ENCODE measurements around the gene CPNE6.
"Not testable (repeated sequence)": the region's sequence is repeated elsewhere in the genome, so short reads cannot be mapped to it uniquely, and the experiment has no call there.

CPNE6 gene

DNA sequence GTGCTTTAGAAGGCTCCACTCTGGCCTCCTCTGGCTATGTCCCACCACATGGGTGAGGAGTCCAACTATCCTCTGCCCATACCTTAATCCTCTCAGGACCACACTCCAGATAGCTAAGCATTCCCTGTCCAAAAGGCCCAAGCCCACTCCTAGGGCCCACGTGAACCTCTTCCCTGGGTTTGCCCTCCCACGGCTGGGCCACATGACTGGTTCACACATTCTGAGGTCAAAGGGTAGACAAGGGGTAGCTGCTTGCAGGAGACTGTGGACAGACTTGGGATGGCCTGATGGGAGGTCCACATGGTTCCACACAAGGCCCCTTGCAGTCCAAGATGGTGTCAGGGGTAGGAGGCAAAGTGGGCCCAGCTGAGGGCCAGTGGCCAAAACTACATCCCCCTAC, 16.7 kb downstream of the CPNE6 start:
- DNase-seq = no peak

DNA sequence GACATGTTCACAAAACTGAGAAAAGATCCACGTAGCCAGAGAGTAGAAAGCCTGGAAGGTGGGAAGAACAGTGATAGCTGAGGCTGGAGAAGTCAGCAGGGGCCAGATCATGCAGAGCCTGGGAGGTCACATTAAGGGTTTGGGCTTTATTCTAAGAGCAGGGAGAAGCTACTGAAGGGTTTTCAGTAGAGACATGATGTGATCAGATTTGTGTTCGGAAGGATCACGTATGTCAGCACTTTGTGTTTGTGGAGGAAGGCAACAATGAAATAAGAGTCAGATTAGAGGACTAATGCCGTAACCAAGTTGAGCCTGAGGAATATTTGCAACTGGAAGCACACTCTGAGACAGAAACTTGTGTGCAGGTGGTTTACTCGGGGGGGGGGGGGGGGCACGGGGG, 18.5 kb downstream of the CPNE6 start:
- no peak for DNase-seq

DNA sequence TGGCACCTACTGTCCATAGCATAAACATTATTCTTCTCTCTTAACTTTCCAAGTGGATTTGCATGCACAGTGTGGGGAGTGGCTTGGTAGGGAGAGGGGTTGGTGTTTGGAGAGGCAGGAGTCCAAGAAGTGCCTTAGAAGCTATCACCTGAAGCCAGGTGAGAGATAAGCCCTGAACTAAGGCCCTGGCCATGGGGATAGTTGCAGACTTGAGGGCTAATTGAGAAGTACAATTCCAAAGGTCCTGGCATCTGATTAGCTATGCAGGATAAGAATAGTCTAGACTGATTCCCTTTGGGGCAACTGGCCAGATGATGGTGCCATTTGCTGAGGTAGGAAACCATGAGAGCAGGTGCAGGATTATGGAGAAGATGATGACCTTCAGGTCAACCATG, 20.7 kb downstream of the CPNE6 start:
- no peak for DNase-seq

DNA sequence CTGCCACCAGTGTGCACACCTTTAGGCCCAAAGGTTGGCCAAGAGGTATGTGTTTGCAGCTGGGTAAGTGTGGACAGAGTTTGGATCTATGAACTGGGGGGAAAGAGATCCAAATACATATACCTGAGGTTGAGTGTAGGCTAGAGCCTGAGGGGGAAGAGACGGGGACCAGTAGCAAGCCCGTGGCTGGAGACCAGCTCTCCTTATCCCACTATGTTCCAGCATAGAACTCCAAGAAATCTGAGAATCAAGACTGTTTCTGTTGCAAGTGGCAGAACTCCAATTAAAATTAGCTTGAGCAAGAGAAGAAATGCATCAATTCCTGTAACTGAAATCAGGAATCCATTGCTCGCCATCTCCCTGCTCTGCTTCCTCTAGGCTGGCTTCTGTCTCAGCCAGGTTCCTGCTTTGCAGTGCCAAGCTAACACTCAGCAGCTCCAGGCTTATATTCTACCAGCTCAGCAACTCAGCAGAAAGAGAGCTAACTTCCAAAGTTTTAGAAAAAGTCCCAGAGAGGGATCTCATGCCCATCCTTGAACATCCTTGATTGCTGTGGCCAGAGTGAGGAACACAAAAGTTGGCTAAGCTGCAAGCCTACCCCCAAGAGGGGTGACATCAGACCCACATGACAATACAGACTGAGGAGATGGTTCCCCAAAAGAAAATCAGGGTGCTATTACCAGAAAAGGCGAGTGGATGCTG, 21.3 kb downstream of the CPNE6 start:
- DNase-seq = no peak

DNA sequence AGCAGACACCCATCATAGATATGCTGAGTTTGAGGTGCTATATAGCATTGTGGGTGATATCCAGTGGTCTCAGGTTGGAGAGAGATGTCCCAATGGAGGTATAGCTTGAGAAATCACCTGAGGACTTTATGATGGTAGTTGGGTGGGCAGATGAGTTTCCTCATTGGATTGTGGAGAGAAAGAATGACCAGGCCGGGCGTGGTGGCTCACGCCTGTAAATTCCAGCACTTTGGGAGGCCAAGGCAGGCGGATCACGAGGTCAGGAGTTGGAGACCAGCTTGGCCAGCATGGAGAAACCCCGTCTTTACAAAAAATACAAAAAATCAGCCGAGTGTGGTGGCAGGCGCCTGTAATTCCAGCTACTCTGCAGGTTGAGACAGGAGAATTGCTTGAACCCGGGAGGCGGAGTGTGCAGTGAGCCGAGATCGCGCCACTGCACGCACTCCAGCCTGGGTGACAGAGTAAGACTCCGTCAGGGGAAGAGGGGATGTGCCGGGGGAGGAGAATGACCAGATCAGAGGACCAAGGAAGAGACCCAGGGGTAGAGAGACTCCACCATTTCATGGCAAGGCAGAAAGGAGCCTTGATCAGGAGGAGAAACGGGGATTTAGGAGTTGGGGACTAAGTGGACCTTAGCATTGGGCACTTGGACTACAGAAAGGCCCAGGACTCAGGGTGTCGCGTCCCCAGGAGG, 22.0 kb downstream of the CPNE6 start:
- DNase-seq = no peak

DNA sequence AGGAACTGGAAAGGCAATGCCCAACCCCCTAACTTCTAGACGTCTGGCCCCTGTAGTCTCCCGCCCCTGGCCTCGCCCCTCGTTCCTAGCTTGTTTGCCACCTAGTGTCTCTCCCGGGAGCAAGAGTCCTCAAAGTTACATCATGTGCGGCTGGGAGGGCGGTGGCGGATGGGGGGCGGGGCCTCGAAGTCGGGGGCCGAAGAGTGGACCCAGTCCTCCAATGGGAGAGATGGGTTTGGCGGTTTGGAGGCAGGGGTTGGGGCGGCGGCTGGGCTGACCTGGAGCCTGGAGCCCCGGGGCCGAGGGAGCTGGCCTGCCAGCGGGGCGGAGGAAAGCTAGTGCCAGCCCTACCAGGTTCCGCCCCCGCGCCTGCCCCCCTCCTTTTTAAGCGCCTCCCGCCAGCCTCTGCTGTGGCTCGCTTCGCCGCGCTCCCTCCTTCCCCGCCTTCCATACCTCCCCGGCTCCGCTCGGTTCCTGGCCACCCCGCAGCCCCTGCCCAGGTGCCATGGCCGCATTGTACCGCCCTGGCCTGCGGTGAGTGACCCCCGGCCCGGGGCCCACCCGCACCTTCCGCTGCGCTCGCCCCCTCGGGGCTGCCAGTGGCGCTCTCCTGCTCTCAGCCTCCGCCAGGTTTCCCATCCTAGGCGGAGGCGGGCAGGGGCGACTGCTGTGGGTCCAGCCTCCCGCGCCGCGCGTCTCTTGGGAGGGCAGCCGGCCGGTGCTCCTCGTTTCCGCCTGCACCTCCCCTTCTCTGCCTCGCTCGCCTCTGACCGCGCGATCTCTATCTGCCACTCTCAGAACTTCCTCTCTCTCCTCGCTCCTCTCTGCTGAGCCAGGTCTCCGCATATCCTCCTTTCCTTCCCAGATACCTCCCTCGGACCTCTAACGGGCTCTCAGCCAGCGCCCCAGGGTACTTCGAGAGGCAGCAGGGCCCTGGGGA, 22.8 kb downstream of the CPNE6 start, which contains the start of gene PCK2:
TSS of gene PCK2 (plus strand) at position 411 of the 940 bp plus-strand sequence. CDS start at position 506, 95 bp downstream.
- DNase-seq = peak; percentile 35

DNA sequence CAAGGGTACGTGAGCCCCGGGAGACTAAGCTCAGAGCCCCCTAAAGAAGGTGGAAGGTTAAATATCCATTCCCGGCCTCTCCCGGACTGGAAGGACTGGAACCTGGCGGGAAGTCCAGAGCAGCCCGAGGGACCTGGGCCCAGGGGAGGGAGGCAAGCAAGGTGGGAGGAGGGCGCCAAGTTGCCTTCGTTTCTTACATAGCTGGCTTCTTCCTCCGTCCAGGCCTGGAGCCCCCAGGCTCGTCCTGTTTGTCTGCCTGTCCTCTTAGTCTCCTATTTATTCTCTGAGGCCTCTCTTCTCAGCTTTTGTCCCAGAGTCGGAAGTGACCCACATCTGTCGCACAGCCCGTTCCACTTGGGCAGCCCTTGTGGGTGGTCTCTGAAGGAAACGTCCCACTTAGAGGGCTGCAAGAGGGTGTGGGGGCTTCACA, 23.5 kb downstream of the CPNE6 start:
- no peak for DNase-seq

DNA sequence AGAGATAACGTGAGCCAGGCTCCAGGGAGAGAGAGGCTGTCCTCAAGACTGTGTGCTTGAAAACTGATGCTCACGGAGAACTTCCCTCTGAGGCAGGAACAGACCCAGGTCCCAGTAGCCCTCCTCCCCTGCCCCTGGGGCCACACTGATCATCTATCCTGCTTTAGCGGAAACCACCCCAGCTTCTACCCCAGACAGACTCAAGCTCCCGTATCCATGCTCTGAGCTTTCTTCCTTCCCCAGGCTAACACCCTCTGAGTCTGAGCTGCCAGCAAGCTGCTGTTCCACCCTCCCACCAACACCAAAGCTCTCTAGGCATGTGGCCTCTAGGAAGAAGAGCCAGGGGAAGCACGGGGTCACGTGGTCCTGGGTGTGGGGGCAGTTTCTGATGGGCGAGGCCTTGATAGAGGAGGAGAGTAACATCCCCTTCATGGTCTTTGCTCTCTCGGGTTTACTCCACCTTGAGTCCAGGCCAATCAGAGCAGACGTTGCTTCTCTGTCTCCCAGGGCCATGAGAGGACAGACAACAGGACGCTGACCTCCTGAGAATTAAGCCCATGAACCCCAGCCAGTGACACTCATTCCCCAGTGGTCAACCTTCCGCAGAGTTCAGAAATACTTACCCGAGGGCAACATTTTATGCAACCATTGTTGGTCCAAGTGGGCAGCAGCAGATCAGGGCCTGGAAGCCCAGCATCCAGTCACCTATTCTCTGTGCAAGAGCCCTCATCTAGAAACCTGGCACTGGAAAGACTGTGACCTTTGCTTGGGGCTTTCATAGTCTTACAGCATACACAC, 24.1 kb downstream of the CPNE6 start:
- no peak for DNase-seq

DNA sequence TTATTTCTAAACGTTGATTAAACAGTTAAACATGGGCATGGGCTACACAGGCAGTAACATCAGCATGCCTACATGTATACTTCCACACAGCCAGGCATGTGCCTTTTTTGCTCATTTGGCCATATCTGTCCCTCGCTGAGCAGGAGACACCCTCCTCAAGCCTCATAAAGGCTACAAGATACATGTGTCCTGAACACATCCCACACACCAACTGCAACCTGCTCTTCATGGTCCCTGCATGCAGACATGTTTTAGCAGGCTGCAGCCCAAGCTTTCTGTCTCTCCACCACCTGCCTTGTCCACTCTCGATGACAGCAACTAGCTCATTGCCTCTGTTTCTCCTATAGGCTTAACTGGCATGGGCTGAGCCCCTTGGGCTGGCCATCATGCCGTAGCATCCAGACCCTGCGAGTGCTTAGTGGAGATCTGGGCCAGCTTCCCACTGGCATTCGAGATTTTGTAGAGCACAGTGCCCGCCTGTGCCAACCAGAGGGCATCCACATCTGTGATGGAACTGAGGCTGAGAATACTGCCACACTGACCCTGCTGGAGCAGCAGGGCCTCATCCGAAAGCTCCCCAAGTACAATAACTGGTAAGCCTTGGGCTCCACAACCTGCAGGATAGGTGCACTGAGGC, 25.3 kb downstream of the CPNE6 start:
- DNase-seq = no peak

DNA sequence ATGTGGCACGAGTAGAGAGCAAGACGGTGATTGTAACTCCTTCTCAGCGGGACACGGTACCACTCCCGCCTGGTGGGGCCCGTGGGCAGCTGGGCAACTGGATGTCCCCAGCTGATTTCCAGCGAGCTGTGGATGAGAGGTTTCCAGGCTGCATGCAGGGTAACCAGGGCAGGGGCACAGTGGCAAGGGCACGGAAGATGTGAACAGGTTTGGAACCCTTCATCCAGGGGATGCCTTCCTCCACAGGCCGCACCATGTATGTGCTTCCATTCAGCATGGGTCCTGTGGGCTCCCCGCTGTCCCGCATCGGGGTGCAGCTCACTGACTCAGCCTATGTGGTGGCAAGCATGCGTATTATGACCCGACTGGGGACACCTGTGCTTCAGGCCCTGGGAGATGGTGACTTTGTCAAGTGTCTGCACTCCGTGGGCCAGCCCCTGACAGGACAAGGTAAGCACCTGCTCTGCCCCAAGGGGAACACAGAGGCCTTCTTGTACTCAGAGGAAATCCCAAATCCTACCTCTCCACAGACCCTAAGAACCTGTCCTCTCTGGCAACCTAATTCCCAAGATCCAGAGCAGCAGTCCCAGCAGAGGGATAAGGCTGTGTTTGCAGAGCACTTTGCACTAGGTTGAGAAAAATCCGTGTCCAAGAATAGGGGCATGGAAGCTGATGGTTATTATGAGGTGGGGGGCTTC, 27.0 kb downstream of the CPNE6 start:
- DNase-seq = no peak

DNA sequence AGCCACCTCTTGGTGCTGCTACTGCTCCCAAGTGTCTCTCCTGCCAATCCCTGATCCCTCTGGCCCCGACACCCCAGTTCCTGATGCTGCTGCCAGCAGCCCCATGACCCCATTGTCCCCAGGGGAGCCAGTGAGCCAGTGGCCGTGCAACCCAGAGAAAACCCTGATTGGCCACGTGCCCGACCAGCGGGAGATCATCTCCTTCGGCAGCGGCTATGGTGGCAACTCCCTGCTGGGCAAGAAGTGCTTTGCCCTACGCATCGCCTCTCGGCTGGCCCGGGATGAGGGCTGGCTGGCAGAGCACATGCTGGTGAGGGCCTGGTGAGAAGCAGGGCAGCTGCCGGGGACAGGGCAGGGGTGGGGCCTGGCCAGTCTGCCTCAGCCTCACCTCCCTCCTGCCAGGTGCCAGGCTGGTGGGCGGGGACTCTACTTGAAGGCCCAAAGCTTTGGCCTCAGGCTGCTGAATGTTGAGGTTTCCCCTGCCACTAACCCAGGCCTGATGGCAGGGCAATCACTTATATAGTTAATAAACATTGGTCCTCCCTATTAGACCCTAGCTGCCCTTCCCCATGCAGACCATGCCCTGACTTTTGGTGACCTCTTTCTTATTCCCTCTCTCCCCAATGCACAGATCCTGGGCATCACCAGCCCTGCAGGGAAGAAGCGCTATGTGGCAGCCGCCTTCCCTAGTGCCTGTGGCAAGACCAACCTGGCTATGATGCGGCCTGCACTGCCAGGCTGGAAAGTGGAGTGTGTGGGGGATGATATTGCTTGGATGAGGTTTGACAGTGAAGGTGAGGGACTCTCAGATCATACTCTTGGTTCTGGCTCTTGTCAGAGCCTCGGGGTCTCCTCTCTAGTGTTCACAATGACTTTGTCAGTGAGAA, 27.8 kb downstream of the CPNE6 start:
- no peak for DNase-seq

DNA sequence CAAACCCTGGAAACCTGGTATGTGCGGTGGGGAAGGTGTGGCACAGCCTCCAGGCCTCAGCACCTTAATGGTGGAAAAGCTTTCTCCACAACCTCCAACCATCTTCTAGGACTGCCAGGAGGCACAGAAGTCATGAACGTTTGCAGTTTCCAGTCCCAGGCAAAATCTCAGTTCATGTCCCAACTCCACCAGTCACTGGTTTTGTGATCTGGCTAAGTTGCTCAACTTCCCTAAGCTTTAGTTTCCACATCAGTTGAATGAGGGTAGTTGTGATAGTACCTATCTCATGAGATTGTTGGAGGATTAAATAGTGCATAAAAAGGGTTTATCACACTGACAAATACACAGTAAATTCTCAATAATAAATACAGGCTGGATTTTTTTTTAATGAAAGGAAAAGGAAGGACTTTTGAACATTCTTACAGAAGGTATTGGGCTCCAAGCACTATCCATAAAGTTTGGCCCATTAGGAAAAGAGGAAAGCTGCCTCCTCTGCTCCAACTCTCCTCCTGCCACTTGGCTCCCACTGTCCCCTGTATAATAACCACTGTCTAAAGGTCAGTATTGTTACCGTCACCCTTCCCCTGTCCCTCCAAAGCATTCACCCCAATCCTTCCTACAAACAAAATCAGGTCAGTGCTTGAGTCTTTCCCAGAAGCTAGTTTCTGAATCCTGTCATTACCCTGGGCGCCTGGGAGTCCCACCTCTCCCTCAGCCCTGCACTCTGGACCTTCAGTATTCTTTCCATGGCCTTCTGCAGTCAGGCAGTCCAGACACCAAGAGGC, 29.0 kb downstream of the CPNE6 start:
- no peak for DNase-seq

DNA sequence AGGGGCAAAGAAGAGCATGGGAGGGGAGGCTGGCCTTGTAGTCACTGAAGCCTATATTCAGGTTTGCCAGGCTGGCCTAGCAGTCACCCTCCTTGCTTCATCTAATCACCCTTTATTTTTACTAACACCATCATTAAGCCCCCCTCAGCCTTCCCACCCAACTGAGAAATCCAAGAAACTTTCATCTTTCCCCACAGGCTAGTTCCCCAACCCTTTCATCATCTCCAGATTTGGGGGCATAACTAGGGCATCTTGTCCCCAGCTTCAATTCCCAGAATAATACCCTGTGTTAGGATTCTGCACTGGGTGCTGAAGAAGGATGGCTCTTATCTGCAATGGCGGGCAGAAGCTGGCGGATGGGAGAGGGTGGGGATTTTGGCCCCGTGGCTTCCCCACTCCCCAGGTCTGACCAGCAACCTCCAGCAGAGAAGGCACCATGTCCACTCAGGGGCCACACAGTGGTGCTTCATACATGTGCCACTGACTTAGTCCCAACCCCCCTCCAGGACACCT, 29.7 kb downstream of the CPNE6 start:
- DNase-seq = no peak

DNA sequence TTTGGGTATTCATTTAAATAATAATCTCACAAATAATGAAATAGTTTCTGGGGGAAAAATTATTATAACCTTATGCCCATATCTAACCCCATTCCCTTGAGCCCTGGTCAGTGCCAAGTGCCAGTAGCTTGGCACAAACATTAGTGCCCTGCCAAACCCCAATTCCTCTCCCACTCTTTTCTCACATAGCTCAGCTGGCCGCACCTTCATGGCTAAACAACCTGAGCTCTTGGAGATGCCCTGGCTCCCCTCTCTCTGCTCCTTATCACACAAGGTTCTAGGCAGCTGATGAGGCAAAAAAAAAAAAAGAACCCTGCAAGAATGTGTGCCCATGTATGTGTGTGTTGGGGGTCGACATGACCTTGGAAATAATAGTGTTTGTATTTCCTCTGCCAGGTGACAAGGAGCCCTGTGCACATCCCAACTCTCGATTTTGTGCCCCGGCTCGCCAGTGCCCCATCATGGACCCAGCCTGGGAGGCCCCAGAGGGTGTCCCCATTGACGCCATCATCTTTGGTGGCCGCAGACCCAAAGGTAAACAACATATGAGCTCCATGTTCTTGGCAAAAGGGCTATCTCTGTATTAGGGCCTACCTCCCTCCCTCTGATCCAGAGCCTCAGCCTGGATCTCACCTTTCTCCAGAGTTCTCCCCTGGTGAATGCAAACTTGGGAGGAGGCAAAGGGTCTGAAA, 31.1 kb downstream of the CPNE6 start:
- no peak for DNase-seq

DNA sequence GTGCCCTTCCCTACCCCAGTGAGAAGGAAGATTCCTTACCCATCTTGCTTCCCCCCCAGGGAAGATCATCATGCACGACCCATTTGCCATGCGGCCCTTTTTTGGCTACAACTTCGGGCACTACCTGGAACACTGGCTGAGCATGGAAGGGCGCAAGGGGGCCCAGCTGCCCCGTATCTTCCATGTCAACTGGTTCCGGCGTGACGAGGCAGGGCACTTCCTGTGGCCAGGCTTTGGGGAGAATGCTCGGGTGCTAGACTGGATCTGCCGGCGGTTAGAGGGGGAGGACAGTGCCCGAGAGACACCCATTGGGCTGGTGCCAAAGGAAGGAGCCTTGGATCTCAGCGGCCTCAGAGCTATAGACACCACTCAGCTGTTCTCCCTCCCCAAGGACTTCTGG, 32.1 kb downstream of the CPNE6 start:
- DNase-seq = no peak

DNA sequence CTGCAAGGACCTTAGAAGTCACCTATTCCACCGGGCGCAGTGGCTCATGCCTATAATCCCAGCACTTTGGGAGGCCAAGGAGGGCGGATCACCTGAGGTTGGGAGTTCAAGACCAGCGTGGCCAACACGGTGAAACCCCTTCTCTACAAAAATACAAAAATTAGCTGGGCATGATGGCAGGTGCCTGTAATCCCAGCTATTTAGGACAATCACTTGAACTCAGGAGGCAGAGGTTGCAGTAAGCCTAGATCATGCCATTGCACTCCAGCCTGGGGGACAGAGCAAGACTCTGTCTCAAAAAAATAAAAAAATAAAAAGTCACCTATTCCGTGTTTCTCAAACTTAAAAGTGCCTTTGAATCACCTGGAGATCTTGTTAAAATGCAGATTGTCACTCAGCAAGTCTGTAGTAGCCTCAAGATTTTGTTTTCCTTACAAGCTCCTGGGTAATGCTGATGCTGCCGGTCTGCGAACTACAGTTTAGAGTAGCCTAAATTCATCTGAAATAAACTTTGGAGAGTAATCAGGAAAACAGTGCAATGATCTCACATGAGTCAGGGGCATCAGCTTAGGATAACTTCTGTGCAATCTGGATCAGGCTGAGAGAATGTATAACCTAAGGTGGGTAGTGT, 34.4 kb downstream of the CPNE6 start:
- not testable (repeated sequence) for DNase-seq

DNA sequence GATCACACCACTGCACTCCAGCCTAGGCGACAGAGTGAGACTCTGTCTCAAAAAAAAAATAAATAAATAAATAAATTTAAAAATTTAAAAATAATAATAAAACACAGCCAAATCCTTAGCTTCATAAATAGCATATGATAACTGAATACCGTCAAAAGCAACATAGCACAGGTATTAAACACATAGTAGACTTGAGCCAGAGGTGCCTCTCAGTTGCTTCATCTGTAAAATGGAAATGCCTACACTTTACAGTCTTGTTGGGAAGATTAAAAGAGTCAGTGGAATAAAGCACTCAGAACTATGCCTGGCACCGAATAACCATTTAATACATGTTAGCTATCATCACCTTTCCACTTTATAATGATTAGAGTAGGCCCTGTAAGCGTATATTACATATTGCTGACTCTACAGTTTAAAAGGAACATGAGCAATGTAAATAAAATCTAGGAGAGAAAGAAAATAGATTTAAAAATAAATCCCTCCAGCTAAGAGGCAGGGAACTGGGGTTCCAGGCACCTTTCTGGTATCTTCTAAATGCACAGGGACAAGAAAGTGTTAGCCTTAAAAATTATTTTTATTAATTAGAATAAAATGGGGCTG, 35.4 kb downstream of the CPNE6 start:
- DNase-seq = no peak
